Suprapubic skin (tissue), 4 donors: ENCODE results near the gene RPS21. TPM values are rescaled to one million over a fixed set of nuclear protein-coding genes. Genes with fewer than 3 reads are reported as not detected.
A peak's percentile ranks its signal among the peaks of the same experiment; 100 is the strongest.
"Not testable (repeated sequence)": the region's sequence is repeated elsewhere in the genome, so short reads cannot be mapped to it uniquely, and the experiment has no call there.

Experiments used
- DNase-seq, 2 donors: peaks; one replicate each; pipeline ENCODE4 v3.0.0-alpha.2; 2019; ENCODE audit warnings: low spot score in 2 of 2
- H3K27ac ChIP-seq: fragments of 200-600 bp; sonication (generic); one replicate; pipeline ENCODE4 v1.5.1; 2019
- H3K27me3 ChIP-seq: fragments of 200-600 bp; sonication (generic); one replicate; pipeline ENCODE4 v1.5.1; 2019
- H3K36me3 ChIP-seq: fragments of 200-600 bp; sonication (generic); one replicate; pipeline ENCODE4 v1.5.1; 2019
- H3K4me1 ChIP-seq: fragments of 200-600 bp; sonication (generic); one replicate; pipeline ENCODE4 v1.5.1; 2019
- H3K4me3 ChIP-seq: fragments of 200-600 bp; sonication (generic); one replicate; pipeline ENCODE4 v1.5.1; 2019; ENCODE audit warnings: mild to moderate bottlenecking
- H3K9me3 ChIP-seq: fragments of 200-600 bp; sonication (generic); one replicate; pipeline ENCODE4 v1.5.1; 2019
- CTCF ChIP-seq, 2 donors: fragments of 200-600 bp in 1 of 2; fragments of 450-650 bp in 1 of 2; sonication (generic) in 1 of 2; IDR thresholded peaks; one replicate each; pipeline ENCODE4 v1.5.1; 2016 to 2019; ENCODE audit warnings: antibody characterized with exemption in 2 of 2, mild to moderate bottlenecking in 1 of 2, moderate library complexity in 1 of 2
- EP300 ChIP-seq: sonication (generic); formaldehyde crosslinking; IDR thresholded peaks from one replicate; pipeline ENCODE4 v1.6.1; 2017; ENCODE audit warnings: antibody characterized with exemption
- POLR2A ChIP-seq, 2 donors: fragments of 450-650 bp; IDR thresholded peaks; one replicate each; pipeline ENCODE4 v1.6.1; 2017; ENCODE audit warnings: antibody characterized with exemption in 2 of 2, mild to moderate bottlenecking in 2 of 2, moderate library complexity in 2 of 2
- POLR2AphosphoS5 ChIP-seq, 3 donors: sonication (generic); formaldehyde crosslinking; IDR thresholded peaks; one replicate each; pipeline ENCODE4 v1.6.1; 2017; ENCODE audit warnings: antibody characterized with exemption in 3 of 3
- WGBS: methylation state at CpG from one replicate; pipeline ENCODE4 v1.1.5; 2018; 5-methylcytosine and 5-hydroxymethylcytosine counted together
- total RNA-seq, 4 donors: library from RNA; depleted of rRNA; stranded (reverse); fragments of >200 nt; gene quantifications; one replicate each; pipeline ENCODE4 v1.1.0, GENCODE V29; 2016

Gene RPS21
- total RNA-seq, 4 donors from 2014 or later: 1,604 to 3,217 (median 2,363) TPM

GRCh38 chr20:62370115-62370806, 16.6 kb upstream of the RPS21 start:
- Histone ChIP-seq H3K9me3 (no peaks in the 10 kb centered on the region), H3K4me1 (peaks cover 67% of the 10 kb centered on the region), H3K36me3 (no peaks in the 10 kb centered on the region), H3K4me3 (no peak overlapping the region), H3K27ac (peak overlapping the region; percentile 31), H3K27me3 (peaks cover 24% of the 10 kb centered on the region)
- WGBS: 65% methylated on average over 14 of the region's 19 CpGs
- TF ChIP-seq POLR2AphosphoS5 (IDR thresholded peaks at IDR 0.05): no peak
- TF ChIP-seq POLR2A (IDR thresholded peaks at IDR 0.05): no peak
- no peak for TF ChIP-seq EP300
- no peak for DNase-seq

GRCh38 chr20:62370807-62371587, 15.9 kb upstream of the RPS21 start:
- no peak overlapping the region for H3K27ac ChIP-seq
- WGBS: 49% methylated on average over 7 of the region's 18 CpGs
- TF ChIP-seq POLR2AphosphoS5 (IDR thresholded peaks at IDR 0.05) (no peak), CTCF (IDR thresholded peaks at IDR 0.05) (no peak), POLR2A (IDR thresholded peaks at IDR 0.05) (no peak), EP300 (no peak)
- no peak for DNase-seq
- peaks cover 24% of the 10 kb centered on the region for H3K27me3 ChIP-seq
- H3K36me3 ChIP-seq: no peaks in the 10 kb centered on the region
- no peak overlapping the region for H3K4me3 ChIP-seq
- H3K4me1 ChIP-seq: peaks cover 67% of the 10 kb centered on the region
- H3K9me3 ChIP-seq: no peaks in the 10 kb centered on the region

- no peaks in the 10 kb centered on the region for H3K9me3 ChIP-seq
- TF ChIP-seq POLR2A (IDR thresholded peaks at IDR 0.05) (no peak), POLR2AphosphoS5 (IDR thresholded peaks at IDR 0.05) (no peak), EP300 (no peak), CTCF (IDR thresholded peaks at IDR 0.05) (no peak)
- no peak for DNase-seq
- 100% methylated on average over 1 of the region's 8 CpGs for WGBS
- H3K4me1 ChIP-seq: peaks cover 67% of the 10 kb centered on the region
- peaks cover 18% of the 10 kb centered on the region for H3K27me3 ChIP-seq
- no peak overlapping the region for H3K27ac ChIP-seq
- H3K36me3 ChIP-seq: no peaks in the 10 kb centered on the region
- H3K4me3 ChIP-seq: no peak overlapping the region
Measured at GRCh38 chr20:62371588-62372041, 15.3 kb upstream of the RPS21 start.

- peaks cover 15% of the 10 kb centered on the region for H3K27me3 ChIP-seq
- TF ChIP-seq CTCF (IDR thresholded peaks at IDR 0.05): no peak
- TF ChIP-seq EP300: no peak
- no peak for TF ChIP-seq POLR2AphosphoS5 (IDR thresholded peaks at IDR 0.05)
- TF ChIP-seq POLR2A (IDR thresholded peaks at IDR 0.05): no peak
- H3K36me3 ChIP-seq: no peaks in the 10 kb centered on the region
- H3K27ac ChIP-seq: no peak overlapping the region
- peaks cover 69% of the 10 kb centered on the region for H3K4me1 ChIP-seq
- H3K9me3 ChIP-seq: no peaks in the 10 kb centered on the region
- no peak overlapping the region for H3K4me3 ChIP-seq
- DNase-seq: no peak
- WGBS: 53% methylated on average over 7 of the region's 29 CpGs
Measured at GRCh38 chr20:62372042-62372993, 14.6 kb upstream of the RPS21 start.

- not testable (repeated sequence) for H3K4me3 ChIP-seq, H3K27ac ChIP-seq
Measured at GRCh38 chr20:62373631-62374179, 13.2 kb upstream of the RPS21 start.

More at GRCh38 chr20:62373631-62374179, 13.2 kb upstream of the RPS21 start:
- H3K27me3 ChIP-seq: peaks cover 15% of the 10 kb centered on the region
- peaks cover 69% of the 10 kb centered on the region for H3K4me1 ChIP-seq
- DNase-seq, H3K9me3 ChIP-seq, H3K36me3 ChIP-seq: not testable (repeated sequence)
- 100% methylated on average over 8 of the region's 40 CpGs for WGBS
